HG03457 (cell line): ENCODE data around the gene SCFD1.

Source experiments
- ATAC-seq: cut with Tn5 transposase; IDR thresholded peaks from one replicate; pipeline ENCODE4 v1.9.1; 2021; ENCODE audit warnings: moderate number of reproducible peaks; ENCODE audit not compliant: unreplicated experiment

Gene SCFD1

GRCh38 chr14:30751646-30752416 lies 129.7 kb downstream of the SCFD1 start:
- ATAC-seq, result no peak

- ATAC-seq, result no peak
These were observed 131.3 kb downstream of the SCFD1 start for GRCh38 chr14:30753452-30753851.

GRCh38 chr14:30754778-30755177 lies 132.7 kb downstream of the SCFD1 start:
- ATAC-seq, result no peak

GRCh38 chr14:30756594-30756993 lies 134.5 kb downstream of the SCFD1 start:
- ATAC-seq, result no peak

- no peak for ATAC-seq
These were observed 135.0 kb downstream of the SCFD1 start for GRCh38 chr14:30757082-30757481.

GRCh38 chr14:30759172-30760125 lies 137.3 kb downstream of the SCFD1 start:
- no peak for ATAC-seq

- ATAC-seq, result no peak
These were observed 141.8 kb downstream of the SCFD1 start for GRCh38 chr14:30763891-30764290.

- ATAC-seq, result no peak
These were observed 145.5 kb downstream of the SCFD1 start for GRCh38 chr14:30767624-30768023.

GRCh38 chr14:30768791-30769190 lies 146.7 kb downstream of the SCFD1 start:
- no peak for ATAC-seq

GRCh38 chr14:30770376-30770775 lies 148.3 kb downstream of the SCFD1 start:
- no peak for ATAC-seq

GRCh38 chr14:30771595-30771994 lies 149.5 kb downstream of the SCFD1 start:
- no peak for ATAC-seq

- ATAC-seq, result no peak
These were observed 157.1 kb downstream of the SCFD1 start for GRCh38 chr14:30779210-30779609.
